A204.1 (cell line): ENCODE measurements around the gene KCNA2.

Source experiments
- FAIRE-seq: peaks from 2 replicates; lab custom pipeline; 2012; peaks lifted over from hg19 to GRCh38; lab: Jason Lieb, UNC

The KCNA2 gene

GRCh38 chr1:110628323-110629105 is 22.4 kb upstream of the KCNA2 start:
- no peak for FAIRE-seq

- no peak for FAIRE-seq
Measured at GRCh38 chr1:110627764-110628163, 21.6 kb upstream of the KCNA2 start.

DNA sequence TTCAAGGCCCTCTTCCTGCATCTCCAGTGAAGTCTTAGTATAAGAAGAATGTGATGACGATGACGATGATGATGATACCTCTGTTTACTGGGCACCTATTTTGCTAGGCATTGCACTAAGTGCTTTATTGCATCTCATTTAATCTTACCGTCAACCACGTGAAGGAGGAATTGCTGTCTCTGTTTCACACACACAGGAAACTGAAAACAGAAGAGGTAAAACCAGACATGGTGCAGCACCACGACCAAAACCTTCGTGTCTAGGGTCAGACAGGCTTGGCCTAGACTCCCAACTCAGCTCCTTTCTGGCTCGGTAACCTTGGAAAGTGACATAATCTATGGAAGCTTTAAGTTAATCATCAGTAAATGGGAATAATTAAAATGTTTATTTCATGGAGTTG is 20.7 kb upstream of the KCNA2 start:
- no peak for FAIRE-seq

DNA sequence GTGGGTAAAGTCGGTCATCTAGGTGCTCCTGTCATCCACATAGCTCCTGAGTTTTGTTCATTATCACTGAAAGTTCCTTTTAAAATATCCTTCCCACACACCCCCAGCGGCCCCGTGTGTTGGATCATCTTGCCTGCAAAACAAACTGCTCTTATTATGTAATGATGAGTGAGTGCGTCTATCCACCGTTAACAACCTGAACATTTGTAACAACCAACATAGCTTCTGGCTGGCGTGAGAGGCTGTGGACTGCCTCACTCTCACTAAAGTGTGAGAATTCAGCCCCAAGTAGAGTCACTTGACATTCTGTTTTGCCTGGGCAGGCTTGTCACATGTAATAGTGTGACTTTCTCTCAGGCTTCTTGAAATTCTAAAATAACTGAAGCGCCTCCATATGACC is 14.5 kb upstream of the KCNA2 start:
- FAIRE-seq, result no peak

- no peak for FAIRE-seq
Measured at GRCh38 chr1:110620250-110620615, 14.1 kb upstream of the KCNA2 start.

GRCh38 chr1:110619412-110620249 is 13.5 kb upstream of the KCNA2 start:
- no peak for FAIRE-seq

DNA sequence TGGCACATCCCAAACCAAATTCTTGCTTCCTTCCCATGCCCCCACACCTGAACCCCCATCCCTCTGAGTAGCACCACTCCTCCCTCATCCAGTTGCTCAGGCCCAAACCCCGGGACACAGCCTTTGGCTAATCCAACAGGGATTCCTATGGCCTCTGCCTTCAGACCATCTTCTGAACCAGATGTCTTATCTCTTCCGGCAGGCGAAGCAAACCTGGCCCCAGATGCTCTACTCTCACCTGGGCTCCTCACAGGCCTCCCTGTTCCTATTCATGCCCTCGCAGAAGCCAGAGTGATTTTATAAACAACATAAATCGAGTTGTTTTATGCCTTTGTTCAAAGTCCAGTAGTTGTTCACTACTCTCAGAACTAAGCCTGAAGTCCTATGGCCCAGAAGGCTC is 12.5 kb upstream of the KCNA2 start:
- FAIRE-seq, result no peak

DNA sequence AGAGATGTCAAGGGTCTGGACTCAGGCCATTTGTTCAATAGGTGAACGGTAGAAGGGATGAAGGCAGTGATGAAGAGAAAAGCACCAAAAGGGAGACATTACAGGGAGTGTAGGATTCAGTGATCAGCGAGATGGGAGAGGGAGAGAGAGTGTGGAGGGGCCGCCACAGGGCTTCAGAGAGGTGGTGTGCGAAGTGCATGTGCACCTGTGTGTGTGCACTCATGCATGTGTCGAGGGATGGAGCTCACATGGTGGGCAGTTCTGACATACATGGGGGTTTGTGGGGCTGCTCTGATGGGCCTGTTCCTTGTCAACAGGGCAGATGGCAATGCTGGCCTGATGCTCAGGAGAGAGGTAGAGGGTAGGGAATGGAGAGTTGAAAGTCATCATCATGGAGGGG is 11.4 kb upstream of the KCNA2 start:
- no peak for FAIRE-seq

- FAIRE-seq, result no peak
Measured at GRCh38 chr1:110617116-110617515, 11.0 kb upstream of the KCNA2 start.

DNA sequence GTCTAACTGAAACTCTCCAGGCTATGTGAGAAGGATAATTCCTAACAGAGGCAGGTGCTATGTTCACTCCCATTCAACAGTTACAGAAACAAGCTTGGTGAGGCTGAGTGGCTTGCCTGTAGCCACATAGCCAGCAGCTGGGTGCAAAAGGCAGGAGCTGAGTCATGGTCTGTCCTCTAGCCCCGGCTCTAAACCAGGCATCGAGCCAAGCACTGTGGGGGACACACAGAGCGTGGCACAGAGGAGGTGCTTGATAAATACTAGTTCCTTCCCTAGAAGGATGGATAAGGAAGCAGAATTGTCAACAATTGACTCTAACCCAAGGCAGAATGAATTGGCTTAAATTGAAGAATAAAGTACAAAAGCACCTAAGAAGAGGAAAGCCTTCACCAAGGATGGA is 10.4 kb upstream of the KCNA2 start:
- FAIRE-seq, result no peak

- no peak for FAIRE-seq
Measured at GRCh38 chr1:110615548-110616130, 9.5 kb upstream of the KCNA2 start.

DNA sequence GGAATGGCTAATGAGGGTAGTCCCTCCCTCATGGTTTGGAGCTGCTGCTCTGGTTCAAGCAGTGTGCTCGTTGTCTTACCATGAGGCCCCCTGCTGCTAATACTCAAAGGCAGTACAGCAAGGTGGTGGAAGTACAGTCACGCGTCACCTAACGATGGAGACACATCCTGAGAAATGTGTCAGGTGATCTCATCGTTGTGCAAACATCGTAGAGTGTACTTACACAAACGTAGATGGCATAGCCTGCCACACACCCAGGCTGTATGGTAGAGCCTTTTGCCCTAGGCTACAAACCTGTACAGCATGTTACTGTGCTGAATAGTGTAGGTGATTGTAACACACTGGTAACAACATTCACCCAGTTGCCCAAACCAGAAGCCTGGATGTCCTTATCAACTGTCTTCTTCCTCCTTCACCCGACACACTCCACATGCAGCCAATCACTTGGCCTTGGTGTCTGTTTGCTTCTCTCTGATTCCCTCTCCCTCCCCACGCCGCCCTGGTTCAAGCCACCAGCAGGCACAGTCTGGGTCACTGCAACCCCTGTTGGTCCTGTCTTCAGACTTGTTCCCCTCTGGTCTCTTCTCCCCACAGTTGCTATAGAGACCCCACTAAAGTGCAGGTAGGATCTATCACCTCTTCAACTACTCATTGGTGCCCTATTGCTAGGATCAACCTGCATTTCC is 6.0 kb upstream of the KCNA2 start:
- no peak for FAIRE-seq

DNA sequence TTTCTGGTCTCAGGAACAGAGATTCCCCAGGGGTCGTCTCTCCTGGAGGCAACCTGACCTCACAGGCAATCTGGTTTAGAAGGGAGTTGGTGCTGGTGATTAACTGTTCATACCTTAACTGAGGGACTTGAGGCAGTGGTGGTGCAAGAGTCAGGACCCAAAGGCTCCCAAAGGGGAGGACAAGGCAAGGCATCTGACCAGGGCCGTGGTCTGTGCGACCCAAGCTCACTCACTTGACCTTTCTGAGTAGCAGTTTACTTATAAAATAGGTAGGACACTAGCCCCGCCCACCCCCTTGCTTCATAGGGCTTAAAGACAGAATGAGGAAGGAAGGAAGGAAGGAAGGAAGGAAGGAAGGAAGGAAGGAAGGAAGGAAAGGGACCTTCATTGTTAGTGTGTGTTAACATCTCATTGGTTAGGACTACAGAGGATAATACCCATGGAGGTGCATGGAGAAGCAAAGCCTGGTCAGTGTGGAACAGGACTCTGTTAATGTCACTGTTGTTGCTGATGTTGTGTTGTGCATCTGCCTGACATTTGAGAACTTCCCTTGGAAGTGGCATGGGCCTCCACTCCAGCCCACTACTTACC is 4.6 kb upstream of the KCNA2 start:
- no peak for FAIRE-seq

DNA sequence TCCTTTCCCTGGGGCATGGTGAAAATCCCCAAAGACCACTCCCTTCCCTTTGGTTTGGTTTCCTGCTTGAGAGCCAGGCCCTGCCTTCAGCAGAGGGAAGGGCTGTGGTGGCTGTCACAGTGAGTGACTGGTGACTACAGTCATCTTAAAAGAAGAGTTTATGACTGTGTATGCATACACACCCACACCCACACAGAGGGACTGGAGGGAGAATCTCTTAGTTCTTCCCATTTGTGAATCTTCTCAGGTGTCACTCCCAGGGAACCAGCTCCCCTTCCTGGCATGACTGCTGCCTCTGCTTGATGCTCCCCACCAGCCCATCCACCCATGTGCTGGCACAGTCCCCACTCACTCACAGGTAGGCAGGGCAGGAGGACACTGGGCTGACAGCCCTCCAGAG is 3.9 kb upstream of the KCNA2 start:
- no peak for FAIRE-seq

- no peak for FAIRE-seq
Measured at GRCh38 chr1:110608247-110608646, 2.1 kb upstream of the KCNA2 start.

GRCh38 chr1:110607536-110608230 is 1.5 kb upstream of the KCNA2 start:
- no peak for FAIRE-seq

GRCh38 chr1:110606657-110607535 is 738 bp upstream of the KCNA2 start:
- FAIRE-seq, result no peak

GRCh38 chr1:110605446-110605845 is 712 bp downstream of the KCNA2 start:
- no peak for FAIRE-seq

- FAIRE-seq, result no peak
Measured at GRCh38 chr1:110604586-110605148, 1.5 kb downstream of the KCNA2 start.

GRCh38 chr1:110603058-110603457 is 3.1 kb downstream of the KCNA2 start:
- no peak for FAIRE-seq
